Measurements from ENCODE around the gene CENPV. TPM values are rescaled to one million over a fixed set of nuclear protein-coding genes. Genes with fewer than 3 reads are reported as not detected.

CENPV gene
- total and polyA plus RNA-seq, 10 of the 15 experiments (the other 5 are each of a cell fraction or from before 2014, with no cell fraction given), result 22.5 to 98.6 (median 80.8) TPM

DNA sequence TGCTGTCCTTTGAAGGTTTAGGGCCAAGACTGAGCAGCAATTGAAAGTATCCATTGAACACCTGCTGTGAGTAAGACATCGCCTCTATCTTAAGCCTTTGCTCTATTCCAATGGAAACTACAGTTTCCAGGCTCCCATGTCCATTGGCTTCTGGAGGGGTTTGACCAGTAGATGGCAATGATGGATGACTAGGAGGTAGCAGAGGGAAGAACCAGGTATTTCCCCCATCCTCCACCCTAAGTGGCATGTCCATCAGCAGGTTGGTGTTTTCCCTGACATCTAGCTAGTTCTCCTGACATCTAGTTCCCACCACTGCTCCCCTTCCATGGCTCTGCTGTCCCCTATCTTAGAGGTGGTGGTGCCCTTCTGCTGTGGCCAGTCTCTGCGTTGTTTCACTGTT, 58.7 kb downstream of the CENPV start (continued):
- no peak for TF ChIP-seq RB1 (IDR thresholded peaks at IDR 0.05; ENCODE audit: borderline replicate concordance)
- TF ChIP-seq HSF1 (IDR thresholded peaks at IDR 0.05; ENCODE audit: low read depth, low read length), result 0 out of 2 replicates have a peak, but pooled peaks have one; percentile 30
- no peak for TF ChIP-seq PAX5 (IDR thresholded peaks at IDR 0.05; ENCODE audit: borderline replicate concordance, low read depth, low read length)
- no peak for TF ChIP-seq SKIL (IDR thresholded peaks at IDR 0.05; ENCODE audit: low read depth, poor library complexity, severe bottlenecking)
- TF ChIP-seq RCOR1 (conservative IDR thresholded peaks at IDR 0.05; ENCODE audit: low read depth, low read length), result no peak
- no peak for TF ChIP-seq CBFB (IDR thresholded peaks at IDR 0.05; ENCODE audit: low read depth)

DNA sequence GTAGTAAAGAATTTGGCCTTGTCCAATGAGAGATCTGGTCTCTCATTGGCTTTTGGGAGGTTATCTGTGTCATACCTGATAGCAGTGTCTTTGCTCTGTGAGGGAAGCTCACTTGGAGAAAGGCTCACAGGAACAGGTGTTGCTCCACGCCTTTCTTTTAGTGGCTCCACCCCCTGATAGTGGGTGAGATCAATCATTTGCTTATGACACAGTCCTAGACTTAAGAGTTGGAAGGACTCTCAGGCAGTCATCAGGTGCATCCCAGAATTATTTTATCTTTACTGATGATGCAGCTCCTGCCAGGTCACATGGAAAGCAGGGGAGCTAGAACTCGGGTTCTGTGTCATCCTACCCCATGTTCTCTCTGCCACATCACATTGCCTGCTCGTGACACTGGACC, 59.3 kb downstream of the CENPV start:
- SMC1A ChIA-PET (ENCODE audit: uncharacterized antibody, unreplicated experiment), result interaction anchor here (0.9 to 3.5 kb wide), 3 partner anchors 10 to 70 kb away, joined by 3 to 16 read pairs (median 5); no protein-coding TSS in a partner anchor
- Histone ChIP-seq H3K4me2 (ENCODE audit: control insufficient read depth, insufficient read depth) (no peak overlapping the region), H3K79me2 (ENCODE audit: control insufficient read depth, insufficient read depth, low read length) (no peaks in the 10 kb centered on the region), H3K9me3 (replicated peaks; ENCODE audit: control insufficient read depth, insufficient read depth, low read length) (no peaks in the 10 kb centered on the region), H3K9ac (ENCODE audit: control insufficient read depth, insufficient read depth, low read length) (no peak overlapping the region), H3K4me1 (ENCODE audit: control insufficient read depth, insufficient read depth, low read length) (peaks cover 8% of the 10 kb centered on the region), H3K27me3 (replicated peaks in 1 of 2; ENCODE audit: control insufficient read depth in 2 of 2, insufficient read depth in 2 of 2, low read length in 1 of 2) (no peaks in the 10 kb centered on the region), H3K36me3 (ENCODE audit: control insufficient read depth in 2 of 2, insufficient read depth in 2 of 2, low read length in 1 of 2) (no peaks in the 10 kb centered on the region), H2AFZ (ENCODE audit: control insufficient read depth, low read depth, low read length) (no peak overlapping the region), H4K20me1 (ENCODE audit: control insufficient read depth, insufficient read depth) (no peaks in the 10 kb centered on the region), H3K4me3 (no peak overlapping the region), H3K27ac (ENCODE audit: control insufficient read depth, insufficient read depth) (no peak overlapping the region)
- POLR2A ChIA-PET, result interaction anchor here (0.6 kb wide), 1 partner anchor 57 kb away, joined by 3 read pairs; no protein-coding TSS in a partner anchor
- intact Hi-C loops (cut with micrococcal nuclease; ENCODE audit: unreplicated experiment), result no loop called here
- DNase-seq (ENCODE audit: low read depth, low spot score) (no peak), ATAC-seq (no peak), FAIRE-seq (no peak)
- WGBS (ENCODE audit: insufficient coverage, insufficient replicate concordance, low lambda C conversion rate, missing lambda C conversion rate), result 84% methylated on average over 3 of the region's 3 CpGs
- RAD21 ChIA-PET (ENCODE audit: unreplicated experiment), result interaction anchor here (0.6 to 2.2 kb wide), 6 partner anchors 58 to 295 kb away, joined by 3 to 6 read pairs (median 3); partner anchors contain the start of genes CENPV and TRPV2
- no TSS peak for BruUV-seq (replicated peaks)
- CTCF ChIA-PET, result interaction anchor here (0.6 to 6.4 kb wide), 4 partner anchors 8 to 70 kb away, joined by 3 to 30 read pairs (median 3); no protein-coding TSS in a partner anchor
- in situ Hi-C loops (cut with MboI), result no loop called here
- TF ChIP-seq, protein P1, sequence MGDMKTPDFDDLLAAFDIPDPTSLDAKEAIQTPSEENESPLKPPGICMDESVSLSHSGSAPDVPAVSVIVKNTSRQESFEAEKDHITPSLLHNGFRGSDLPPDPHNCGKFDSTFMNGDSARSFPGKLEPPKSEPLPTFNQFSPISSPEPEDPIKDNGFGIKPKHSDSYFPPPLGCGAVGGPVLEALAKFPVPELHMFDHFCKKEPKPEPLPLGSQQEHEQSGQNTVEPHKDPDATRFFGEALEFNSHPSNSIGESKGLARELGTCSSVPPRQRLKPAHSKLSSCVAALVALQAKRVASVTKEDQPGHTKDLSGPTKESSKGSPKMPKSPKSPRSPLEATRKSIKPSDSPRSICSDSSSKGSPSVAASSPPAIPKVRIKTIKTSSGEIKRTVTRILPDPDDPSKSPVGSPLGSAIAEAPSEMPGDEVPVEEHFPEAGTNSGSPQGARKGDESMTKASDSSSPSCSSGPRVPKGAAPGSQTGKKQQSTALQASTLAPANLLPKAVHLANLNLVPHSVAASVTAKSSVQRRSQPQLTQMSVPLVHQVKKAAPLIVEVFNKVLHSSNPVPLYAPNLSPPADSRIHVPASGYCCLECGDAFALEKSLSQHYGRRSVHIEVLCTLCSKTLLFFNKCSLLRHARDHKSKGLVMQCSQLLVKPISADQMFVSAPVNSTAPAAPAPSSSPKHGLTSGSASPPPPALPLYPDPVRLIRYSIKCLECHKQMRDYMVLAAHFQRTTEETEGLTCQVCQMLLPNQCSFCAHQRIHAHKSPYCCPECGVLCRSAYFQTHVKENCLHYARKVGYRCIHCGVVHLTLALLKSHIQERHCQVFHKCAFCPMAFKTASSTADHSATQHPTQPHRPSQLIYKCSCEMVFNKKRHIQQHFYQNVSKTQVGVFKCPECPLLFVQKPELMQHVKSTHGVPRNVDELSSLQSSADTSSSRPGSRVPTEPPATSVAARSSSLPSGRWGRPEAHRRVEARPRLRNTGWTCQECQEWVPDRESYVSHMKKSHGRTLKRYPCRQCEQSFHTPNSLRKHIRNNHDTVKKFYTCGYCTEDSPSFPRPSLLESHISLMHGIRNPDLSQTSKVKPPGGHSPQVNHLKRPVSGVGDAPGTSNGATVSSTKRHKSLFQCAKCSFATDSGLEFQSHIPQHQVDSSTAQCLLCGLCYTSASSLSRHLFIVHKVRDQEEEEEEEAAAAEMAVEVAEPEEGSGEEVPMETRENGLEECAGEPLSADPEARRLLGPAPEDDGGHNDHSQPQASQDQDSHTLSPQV (IDR thresholded peaks at IDR 0.05), result no peak
- no peak for TF ChIP-seq CBX5 (IDR thresholded peaks at IDR 0.05; ENCODE audit: low read depth)
- TF ChIP-seq TCF3 (IDR thresholded peaks at IDR 0.05; ENCODE audit: borderline replicate concordance, insufficient read depth, low read depth, low read length), result no peak
- no peak for TF ChIP-seq GABPA (IDR thresholded peaks at IDR 0.05; ENCODE audit: low read depth)
